Left renal cortex interstitium (tissue), 4 donors: ENCODE measurements around the gene GRK5. TPM values are rescaled to one million over a fixed set of nuclear protein-coding genes. Genes with fewer than 3 reads are reported as not detected.

Experiments used
- DNase-seq, 4 donors: peaks; one replicate each; pipeline ENCODE4 v3.0.0-alpha.2; 2013; ENCODE audit warnings: low read depth in 4 of 4, low spot score in 2 of 4, missing footprints in 1 of 4
- polyA plus RNA-seq, 4 donors: library from polyadenylated mRNA; unstranded; fragments of 120-200 nt; gene quantifications; one replicate each; pipeline ENCODE4 v1.2.1, GENCODE V29; 2013; ENCODE audit not compliant: insufficient read length in 4 of 4

GRK5 gene
- polyA plus RNA-seq, 4 donors: 15.0 to 17.4 (median 16.4) TPM

DNA sequence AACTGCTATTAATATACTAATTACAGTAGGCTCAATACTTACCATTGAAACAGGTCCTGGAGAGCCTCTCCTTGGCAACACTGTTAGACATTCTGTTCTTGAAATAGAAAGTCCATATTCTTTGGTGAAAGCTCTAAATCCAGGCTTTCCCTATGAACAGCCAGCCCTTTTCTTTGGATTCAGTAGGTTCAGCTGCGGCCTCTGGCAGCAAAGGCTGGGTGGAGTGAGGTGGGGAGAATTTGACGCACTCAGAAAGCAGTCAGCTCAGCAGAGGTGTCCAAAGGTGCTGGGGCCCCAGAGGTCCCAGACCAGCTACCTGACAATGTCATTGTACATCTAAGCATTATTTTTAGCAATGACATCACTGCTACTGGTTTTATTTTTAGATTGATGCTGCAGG is 146.1 kb downstream of the GRK5 start:
- no peak for DNase-seq

- DNase-seq: no peak
Measured at GRCh38 chr10:119355930-119356329, 148.6 kb downstream of the GRK5 start.

GRCh38 chr10:119357412-119358151 is 150.2 kb downstream of the GRK5 start:
- no peak for DNase-seq

DNA sequence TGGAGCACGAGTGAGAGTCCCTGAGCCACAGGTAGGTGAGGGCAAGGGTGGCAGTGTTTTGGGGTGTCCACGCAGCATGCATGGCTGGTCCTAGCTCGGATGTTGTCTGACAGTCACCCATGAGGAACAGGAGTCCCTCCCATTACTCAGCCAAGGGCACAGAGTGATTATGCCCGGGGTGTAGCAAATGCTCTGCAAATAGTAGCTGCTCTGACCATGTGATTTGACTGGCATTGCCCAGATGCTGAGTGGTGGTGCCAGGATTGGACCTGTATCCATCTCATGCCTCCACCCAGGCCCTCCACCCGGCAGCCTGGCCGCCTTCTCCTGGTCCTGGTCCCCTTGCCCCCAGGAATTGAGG is 150.8 kb downstream of the GRK5 start:
- no peak for DNase-seq

- no peak for DNase-seq
Measured at GRCh38 chr10:119358567-119358966, 151.2 kb downstream of the GRK5 start.

- no peak for DNase-seq
Measured at GRCh38 chr10:119359025-119359424, 151.7 kb downstream of the GRK5 start.

GRCh38 chr10:119360181-119360921 is 153.0 kb downstream of the GRK5 start:
- no peak for DNase-seq

- no peak for DNase-seq
Measured at GRCh38 chr10:119361037-119361436, 153.7 kb downstream of the GRK5 start.

DNA sequence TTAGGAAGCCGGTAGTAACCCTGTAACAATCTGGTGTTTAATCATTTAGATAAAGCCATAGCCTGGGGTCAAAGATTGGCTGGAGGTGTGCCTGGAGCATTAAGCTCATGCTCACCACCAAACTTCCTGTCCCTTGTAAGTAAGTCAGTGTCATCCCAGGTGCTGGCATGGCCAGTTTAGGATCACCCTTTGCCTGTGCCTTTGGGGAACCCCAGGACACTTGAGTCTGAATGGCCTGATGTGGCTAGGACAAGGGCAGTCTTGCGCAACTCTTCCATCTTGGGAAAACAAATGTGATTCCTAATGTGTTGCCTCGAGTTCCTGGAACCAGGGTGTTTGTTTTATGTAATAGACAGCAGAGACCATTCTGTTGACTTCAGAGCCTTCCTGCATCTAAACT is 154.8 kb downstream of the GRK5 start:
- DNase-seq: no peak

- DNase-seq: no peak
Measured at GRCh38 chr10:119364645-119365600, 157.6 kb downstream of the GRK5 start.

- DNase-seq: no peak
Measured at GRCh38 chr10:119365773-119366599, 158.6 kb downstream of the GRK5 start.

DNA sequence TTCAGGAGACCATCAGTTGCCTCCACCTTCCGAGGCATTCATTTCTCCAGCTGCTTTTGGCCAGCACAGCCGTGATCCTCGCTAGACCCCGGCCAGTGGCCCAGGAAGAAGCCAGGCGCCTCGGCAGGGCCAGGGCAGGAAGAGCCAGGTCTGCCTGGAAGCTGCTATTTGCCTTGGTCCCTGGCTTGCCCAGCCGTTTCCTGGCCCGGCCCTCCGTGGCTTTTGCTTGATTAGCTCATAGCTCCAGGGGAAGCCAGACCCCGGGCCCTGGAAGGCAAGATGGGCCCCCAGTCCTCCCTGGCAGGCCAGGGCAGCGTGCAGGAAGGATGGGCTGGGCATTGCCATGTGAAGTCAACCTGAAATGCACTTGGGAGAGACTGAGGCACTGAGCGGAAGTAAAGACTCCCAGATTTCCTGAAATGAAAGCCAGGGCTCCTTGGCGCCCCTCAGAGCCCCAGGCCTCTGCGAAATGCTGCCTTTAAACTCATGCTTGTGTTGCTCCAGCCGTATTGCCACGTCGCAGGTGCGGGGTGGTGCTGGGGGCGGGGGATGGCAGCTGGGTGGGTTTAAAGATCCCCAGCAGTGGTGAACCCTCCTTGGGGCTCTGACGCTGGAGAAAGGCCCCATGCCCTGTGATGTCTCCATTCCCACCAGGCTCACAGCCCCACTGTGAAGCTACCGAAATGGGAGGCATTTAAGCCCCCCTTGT is 160.6 kb downstream of the GRK5 start:
- no peak for DNase-seq

DNA sequence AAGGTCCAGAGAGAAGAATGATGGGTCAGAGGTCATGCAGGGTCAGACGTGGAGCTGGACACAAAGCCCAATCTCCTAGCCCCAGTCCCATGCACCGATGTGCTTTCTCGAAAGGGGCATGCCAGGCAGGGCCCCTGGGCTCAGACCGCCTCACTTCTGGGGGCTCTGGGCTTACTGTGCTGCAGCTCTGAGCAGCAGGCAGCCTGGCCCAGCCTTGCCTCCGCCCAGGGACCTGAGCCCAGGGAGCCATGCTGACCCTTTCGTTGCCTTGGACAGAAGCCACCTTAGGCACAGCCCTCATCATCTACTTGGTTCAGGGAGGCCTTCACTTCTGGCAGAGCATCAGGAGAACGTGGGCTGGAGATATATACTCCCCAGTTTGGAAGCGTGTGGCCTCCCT is 161.2 kb downstream of the GRK5 start:
- no peak for DNase-seq

DNA sequence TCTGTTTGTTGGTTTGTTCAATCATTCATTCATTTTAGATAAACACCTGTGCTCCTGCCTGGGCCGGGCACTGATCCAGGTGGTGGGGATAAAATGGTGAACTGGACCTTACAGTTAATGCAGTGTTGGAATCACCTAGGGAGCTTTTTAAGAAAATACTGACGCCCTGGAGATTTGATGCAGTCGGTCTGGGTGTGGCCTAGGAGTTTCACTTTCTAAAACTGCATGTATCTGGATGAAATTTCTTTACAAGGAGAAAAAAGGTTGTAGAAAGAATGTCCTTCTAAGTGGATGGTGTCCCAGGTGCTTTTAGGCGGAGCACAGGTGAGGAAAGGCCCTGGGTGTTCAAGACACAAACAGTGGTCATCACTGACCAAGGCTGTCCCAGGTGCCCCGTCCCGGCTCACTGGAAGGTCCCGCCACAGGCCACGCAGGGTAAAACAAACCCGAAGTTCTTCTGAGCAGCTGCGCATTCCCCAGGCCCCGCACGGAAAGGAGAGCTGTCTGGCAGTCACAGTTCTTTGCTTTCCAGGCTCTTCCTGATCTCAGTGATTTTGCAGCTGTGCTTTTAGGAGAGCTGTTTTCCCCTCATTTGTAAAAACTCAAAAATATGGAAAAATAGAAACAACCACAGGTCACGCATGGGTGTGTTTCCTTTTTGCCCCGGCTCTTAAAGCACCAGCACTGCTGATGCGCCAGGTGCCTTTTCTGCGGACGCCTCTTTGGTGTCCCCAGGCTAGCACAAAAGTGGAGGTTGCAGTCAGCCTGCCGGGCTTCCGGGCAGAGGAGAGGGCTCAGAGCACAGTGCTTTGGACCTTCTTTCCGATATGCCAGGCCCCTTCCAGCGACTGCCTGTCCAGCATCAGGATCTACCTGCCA is 161.9 kb downstream of the GRK5 start:
- no peak for DNase-seq

- DNase-seq: no peak
Measured at GRCh38 chr10:119370111-119370741, 162.9 kb downstream of the GRK5 start.

- no peak for DNase-seq
Measured at GRCh38 chr10:119370972-119371703, 163.8 kb downstream of the GRK5 start.
